A673 (cell line): ENCODE measurements around the gene MSI2. TPM values are rescaled to one million over a fixed set of nuclear protein-coding genes. Genes with fewer than 3 reads are reported as not detected.

ENCODE experiments used
- BruUV-seq: library from RNA; stranded (reverse); fragments of 400-500 nt; replicated peaks from 2 replicates; lab custom pipeline; 2021; lab: Mats Ljungman, UMichigan
- CTCF ChIA-PET: fragments of 300-600 bp; sonication (Branson Sonifier 250); formaldehyde crosslinking; loops from one replicate; lab custom pipeline; 2022; ENCODE audit warnings: antibody characterized with exemption; lab: Charles Lee
- POLR2A ChIA-PET: fragments of 300-600 bp; sonication (Branson Sonifier 250); formaldehyde crosslinking; loops from one replicate; lab custom pipeline; 2022; ENCODE audit warnings: antibody characterized with exemption; ENCODE audit not compliant: low non-redundant PET; lab: Charles Lee
- DNase-seq: peaks from one replicate; pipeline ENCODE4 v3.0.0-alpha.2; 2015; ENCODE audit warnings: low spot score
- H3K27ac ChIP-seq: fragments of 200-600 bp; sonication (generic); 2 replicates; pipeline ENCODE4 v1.5.1; 2016; ENCODE audit warnings: mixed run types, low read depth, mild to moderate bottlenecking, mixed read lengths, antibody characterized with exemption, low read length; ENCODE audit not compliant: poor library complexity, severe bottlenecking
- H3K27me3 ChIP-seq: fragments of 200-600 bp; sonication (generic); replicated peaks from 2 replicates; pipeline ENCODE4 v1.6.1; 2017; ENCODE audit warnings: mixed run types, low read depth, mild to moderate bottlenecking, mixed read lengths, antibody characterized with exemption, low read length; ENCODE audit not compliant: insufficient read depth, poor library complexity
- H3K36me3 ChIP-seq: fragments of 200-600 bp; sonication (generic); 2 replicates; pipeline ENCODE4 v1.6.1; 2016; ENCODE audit warnings: mixed run types, mild to moderate bottlenecking, mixed read lengths, antibody characterized with exemption, low read length; ENCODE audit not compliant: insufficient read depth, poor library complexity, severe bottlenecking
- H3K4me1 ChIP-seq: fragments of 200-600 bp; sonication (generic); 2 replicates; pipeline ENCODE4 v1.6.1; 2017; ENCODE audit warnings: mixed run types, mild to moderate bottlenecking, mixed read lengths, antibody characterized with exemption, low read length; ENCODE audit not compliant: insufficient read depth, poor library complexity, severe bottlenecking
- H3K4me3 ChIP-seq: fragments of 200-600 bp; sonication (generic); 2 replicates; pipeline ENCODE4 v1.5.1; 2016; ENCODE audit warnings: low read depth, mixed run types, mild to moderate bottlenecking, mixed read lengths, low read length; ENCODE audit not compliant: poor library complexity, severe bottlenecking
- H3K9me3 ChIP-seq: fragments of 200-600 bp; sonication (generic); 2 replicates; pipeline ENCODE4 v1.6.1; 2016; ENCODE audit warnings: mixed run types, low read depth, mild to moderate bottlenecking, mixed read lengths, antibody characterized with exemption, low read length; ENCODE audit not compliant: poor library complexity, severe bottlenecking
- EZH2 ChIP-seq: fragments of 200-600 bp; sonication (generic); IDR thresholded peaks from 2 replicates; pipeline ENCODE4 v1.6.1; 2017; ENCODE audit warnings: borderline replicate concordance, low read depth, mild to moderate bottlenecking, mixed read lengths, antibody characterized with exemption, low read length; ENCODE audit not compliant: poor library complexity, severe bottlenecking
- intact Hi-C: fragments of 100-400 bp; cut with micrococcal nuclease; formaldehyde crosslinking; loops from one replicate; pipeline ENCODE4 v1.10.0; 2022; ENCODE audit not compliant: unreplicated experiment
- total RNA-seq: library from RNA; stranded (reverse); gene quantifications from 2 replicates; pipeline ENCODE4 v1.2.3, GENCODE V29; 2021
- TF ChIP-seq, protein P1 (sequence below): fragments of 300-800, 200-600 bp; sonication (generic); conservative IDR thresholded peaks from 2 replicates; pipeline ENCODE4 v1.5.1; 2017; ENCODE audit warnings: low read depth, mild to moderate bottlenecking, antibody characterized with exemption, low read length, moderate library complexity, mixed read lengths

Gene MSI2
- total RNA-seq, 1 experiment from 2014 or later = 108 TPM

DNA sequence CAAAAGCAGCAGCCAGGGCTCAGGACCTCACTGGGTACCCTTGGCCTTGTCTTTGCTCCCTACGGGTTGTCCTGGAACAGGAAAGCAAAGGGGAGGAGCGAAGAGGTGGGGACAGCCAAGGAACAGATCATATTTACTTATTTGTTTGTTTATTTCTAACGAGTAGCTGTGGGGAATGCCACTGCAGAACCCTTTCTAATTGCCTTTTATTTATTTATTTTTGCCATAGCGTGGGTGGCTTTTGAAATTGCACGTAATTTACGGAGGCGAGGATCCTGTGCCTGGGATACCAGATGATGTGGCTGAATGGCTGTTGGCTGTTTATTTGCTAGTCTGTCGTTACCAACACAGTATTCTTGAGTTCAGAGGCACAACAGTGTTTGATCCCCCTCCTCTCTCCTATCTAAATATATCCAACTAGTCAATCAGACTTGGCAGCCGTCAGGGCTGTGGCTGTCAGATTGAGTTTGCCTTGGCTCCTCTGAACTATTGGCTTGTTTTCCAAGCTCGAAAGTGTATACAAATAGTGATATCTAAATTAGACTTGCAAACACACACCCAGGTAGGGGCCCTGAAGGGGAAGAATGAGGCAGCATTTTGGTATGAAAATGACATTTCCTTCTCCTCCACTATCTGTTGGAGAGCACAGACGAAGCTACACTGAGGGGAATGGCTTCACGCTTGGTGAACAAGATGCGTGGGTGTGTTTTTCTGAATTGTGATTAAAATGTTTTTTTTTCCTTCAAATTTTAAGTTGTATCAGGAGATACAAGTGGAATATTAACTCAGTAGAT, 110.4 kb downstream of the MSI2 start:
- Histone ChIP-seq H3K27ac (no peak overlapping the region), H3K27me3 (no peaks in the 10 kb centered on the region)
- POLR2A ChIA-PET = no interaction called here

DNA sequence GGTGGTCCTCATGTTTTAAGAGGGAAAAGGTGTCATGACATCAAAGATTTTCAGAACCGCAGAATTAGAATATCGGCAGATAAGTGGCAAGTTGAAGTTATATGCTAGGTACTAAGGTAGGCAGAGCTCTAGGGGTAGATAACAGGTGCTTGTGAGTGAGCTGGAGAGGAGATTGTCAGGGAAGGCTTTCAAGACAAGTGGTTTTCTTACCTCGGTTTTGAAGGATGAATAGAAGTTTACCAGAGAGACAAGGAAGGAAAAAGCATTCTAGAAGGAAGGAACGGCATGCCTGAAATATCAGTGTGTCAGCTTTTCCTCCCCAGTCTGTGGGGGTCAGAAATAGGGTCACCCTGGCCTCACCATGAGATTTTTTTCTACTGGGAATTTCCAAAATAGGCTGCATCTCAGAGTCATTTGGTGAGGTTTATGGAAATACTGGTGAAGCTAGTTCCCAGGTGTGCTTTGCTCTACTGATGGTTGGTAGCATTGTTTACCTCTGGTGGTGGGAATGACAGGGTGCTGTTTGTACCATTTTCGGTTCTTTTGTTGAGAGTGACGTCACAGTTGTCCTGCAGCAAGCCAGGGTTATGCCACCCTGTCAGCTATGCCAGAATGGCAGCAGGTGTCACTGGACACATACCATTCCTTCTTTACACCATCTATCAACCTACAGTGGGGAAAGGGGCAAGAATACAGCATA, 112.5 kb downstream of the MSI2 start:
- no peak for DNase-seq
- H3K4me3 ChIP-seq = no peak overlapping the region
- peaks cover 6% of the 10 kb centered on the region for H3K9me3 ChIP-seq
- ChIA-PET CTCF (no interaction called here), POLR2A (no interaction called here)
- H3K27ac ChIP-seq = no peak overlapping the region
- no TSS peak for BruUV-seq
- no peaks in the 10 kb centered on the region for H3K36me3 ChIP-seq
- H3K27me3 ChIP-seq = no peaks in the 10 kb centered on the region
- no peak for TF ChIP-seq EZH2
- TF ChIP-seq, protein P1, sequence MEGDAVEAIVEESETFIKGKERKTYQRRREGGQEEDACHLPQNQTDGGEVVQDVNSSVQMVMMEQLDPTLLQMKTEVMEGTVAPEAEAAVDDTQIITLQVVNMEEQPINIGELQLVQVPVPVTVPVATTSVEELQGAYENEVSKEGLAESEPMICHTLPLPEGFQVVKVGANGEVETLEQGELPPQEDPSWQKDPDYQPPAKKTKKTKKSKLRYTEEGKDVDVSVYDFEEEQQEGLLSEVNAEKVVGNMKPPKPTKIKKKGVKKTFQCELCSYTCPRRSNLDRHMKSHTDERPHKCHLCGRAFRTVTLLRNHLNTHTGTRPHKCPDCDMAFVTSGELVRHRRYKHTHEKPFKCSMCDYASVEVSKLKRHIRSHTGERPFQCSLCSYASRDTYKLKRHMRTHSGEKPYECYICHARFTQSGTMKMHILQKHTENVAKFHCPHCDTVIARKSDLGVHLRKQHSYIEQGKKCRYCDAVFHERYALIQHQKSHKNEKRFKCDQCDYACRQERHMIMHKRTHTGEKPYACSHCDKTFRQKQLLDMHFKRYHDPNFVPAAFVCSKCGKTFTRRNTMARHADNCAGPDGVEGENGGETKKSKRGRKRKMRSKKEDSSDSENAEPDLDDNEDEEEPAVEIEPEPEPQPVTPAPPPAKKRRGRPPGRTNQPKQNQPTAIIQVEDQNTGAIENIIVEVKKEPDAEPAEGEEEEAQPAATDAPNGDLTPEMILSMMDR = no peak
- intact Hi-C loops = no loop called here
- peaks cover 31% of the 10 kb centered on the region for H3K4me1 ChIP-seq

More for the DNA sequence above, 110.4 kb downstream of the MSI2 start:
- Histone ChIP-seq H3K9me3 (no peaks in the 10 kb centered on the region), H3K36me3 (no peaks in the 10 kb centered on the region), H3K4me1 (peaks cover 33% of the 10 kb centered on the region), H3K4me3 (no peak overlapping the region)
- CTCF ChIA-PET = no interaction called here
- DNase-seq = no peak
- no TSS peak for BruUV-seq
- intact Hi-C loops = no loop called here
- TF ChIP-seq, protein P1 = no peak
- no peak for TF ChIP-seq EZH2

DNA sequence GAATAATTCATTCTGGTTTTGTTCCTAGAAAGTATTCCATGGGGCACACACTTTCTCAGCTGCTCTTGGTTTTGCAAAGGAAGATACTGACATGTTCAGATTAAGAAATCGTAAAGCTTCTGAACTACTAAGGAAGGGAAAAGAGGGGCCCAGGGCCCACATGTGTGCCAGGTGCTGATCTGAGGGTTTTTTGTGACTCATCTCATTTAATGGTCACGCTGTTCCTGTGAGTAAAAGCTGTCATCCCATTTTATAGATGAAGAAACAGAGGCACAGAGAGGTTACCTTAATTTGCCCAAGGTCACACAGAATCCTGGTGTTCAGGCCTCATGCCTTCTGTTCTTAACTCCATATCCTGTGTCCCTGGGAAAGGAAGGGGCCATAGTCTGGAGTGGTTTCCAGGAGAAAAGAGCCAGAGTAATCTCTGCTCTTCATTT, 113.2 kb downstream of the MSI2 start:
- H3K27me3 ChIP-seq = no peaks in the 10 kb centered on the region
- DNase-seq = no peak
- ChIA-PET CTCF (no interaction called here), POLR2A (no interaction called here)
- no TSS peak for BruUV-seq
- no peak overlapping the region for H3K27ac ChIP-seq
- peaks cover 8% of the 10 kb centered on the region for H3K9me3 ChIP-seq
- H3K4me3 ChIP-seq = no peak overlapping the region
- intact Hi-C loops = no loop called here
- H3K4me1 ChIP-seq = peaks cover 23% of the 10 kb centered on the region
- H3K36me3 ChIP-seq = no peaks in the 10 kb centered on the region
- no peak for TF ChIP-seq EZH2
- TF ChIP-seq, protein P1 = no peak
